HG03521 (cell line): ENCODE measurements around the gene RAD52.

ENCODE experiments used
- ATAC-seq: cut with Tn5 transposase; IDR thresholded peaks from one replicate; pipeline ENCODE4 v1.9.1; 2021; ENCODE audit warnings: mild to moderate bottlenecking, moderate library complexity; ENCODE audit not compliant: unreplicated experiment

Gene RAD52

GRCh38 chr12:879641-880040 is 69.9 kb downstream of the RAD52 start:
- ATAC-seq, result no peak

- ATAC-seq, result no peak
These were observed 75.5 kb downstream of the RAD52 start for GRCh38 chr12:873954-874353.

- ATAC-seq, result no peak
These were observed 79.1 kb downstream of the RAD52 start for GRCh38 chr12:870378-870777.

GRCh38 chr12:868722-869121 is 80.8 kb downstream of the RAD52 start:
- ATAC-seq, result no peak

- ATAC-seq, result no peak
These were observed 81.6 kb downstream of the RAD52 start for GRCh38 chr12:867905-868304.

GRCh38 chr12:865614-866013 is 83.9 kb downstream of the RAD52 start:
- no peak for ATAC-seq

- no peak for ATAC-seq
These were observed 86.2 kb downstream of the RAD52 start for GRCh38 chr12:863285-863684.

- no peak for ATAC-seq
These were observed 87.1 kb downstream of the RAD52 start for GRCh38 chr12:862303-862911.
